Epithelial cell of esophagus (primary cell): Measurements from ENCODE around the gene E2F6.

Source experiments
- DNase-seq: peaks from one replicate; pipeline ENCODE4 v3.0.0; 2010; ENCODE audit warnings: low read depth
- H3K4me3 ChIP-seq: 2 replicates; pipeline ENCODE4 v1.5.1; 2011; ENCODE audit warnings: mild to moderate bottlenecking, low read length, control low read depth
- TF ChIP-seq, protein P1 (sequence below): IDR thresholded peaks from 2 replicates; pipeline ENCODE4 v1.5.1; 2011; ENCODE audit warnings: low read depth, mild to moderate bottlenecking, low read length, control low read depth, inconsistent platforms; ENCODE audit not compliant: insufficient read depth; ENCODE audit errors: missing control alignments

Gene E2F6

DNA sequence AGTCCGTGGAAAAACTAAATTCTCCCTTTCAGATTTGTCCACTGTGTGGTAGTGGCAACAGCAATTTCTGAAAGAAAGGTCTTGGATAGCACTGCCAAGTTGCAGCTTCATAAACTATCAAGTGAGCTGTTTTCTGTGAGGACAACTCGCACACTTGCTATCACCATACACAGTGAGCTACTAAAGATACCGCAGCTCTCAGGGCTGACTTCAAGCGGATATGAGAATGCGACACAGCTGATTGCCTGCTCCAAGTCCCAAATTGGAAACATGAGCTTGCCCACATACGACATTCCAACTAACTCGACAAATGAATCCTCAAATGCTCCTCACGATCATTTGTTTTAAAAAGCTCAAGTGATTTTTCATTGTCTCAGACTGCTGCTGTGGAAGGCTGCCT, 46.2 kb downstream of the E2F6 start:
- TF ChIP-seq, protein P1, sequence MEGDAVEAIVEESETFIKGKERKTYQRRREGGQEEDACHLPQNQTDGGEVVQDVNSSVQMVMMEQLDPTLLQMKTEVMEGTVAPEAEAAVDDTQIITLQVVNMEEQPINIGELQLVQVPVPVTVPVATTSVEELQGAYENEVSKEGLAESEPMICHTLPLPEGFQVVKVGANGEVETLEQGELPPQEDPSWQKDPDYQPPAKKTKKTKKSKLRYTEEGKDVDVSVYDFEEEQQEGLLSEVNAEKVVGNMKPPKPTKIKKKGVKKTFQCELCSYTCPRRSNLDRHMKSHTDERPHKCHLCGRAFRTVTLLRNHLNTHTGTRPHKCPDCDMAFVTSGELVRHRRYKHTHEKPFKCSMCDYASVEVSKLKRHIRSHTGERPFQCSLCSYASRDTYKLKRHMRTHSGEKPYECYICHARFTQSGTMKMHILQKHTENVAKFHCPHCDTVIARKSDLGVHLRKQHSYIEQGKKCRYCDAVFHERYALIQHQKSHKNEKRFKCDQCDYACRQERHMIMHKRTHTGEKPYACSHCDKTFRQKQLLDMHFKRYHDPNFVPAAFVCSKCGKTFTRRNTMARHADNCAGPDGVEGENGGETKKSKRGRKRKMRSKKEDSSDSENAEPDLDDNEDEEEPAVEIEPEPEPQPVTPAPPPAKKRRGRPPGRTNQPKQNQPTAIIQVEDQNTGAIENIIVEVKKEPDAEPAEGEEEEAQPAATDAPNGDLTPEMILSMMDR = no peak
- no peak overlapping the region for H3K4me3 ChIP-seq
- no peak for DNase-seq

DNA sequence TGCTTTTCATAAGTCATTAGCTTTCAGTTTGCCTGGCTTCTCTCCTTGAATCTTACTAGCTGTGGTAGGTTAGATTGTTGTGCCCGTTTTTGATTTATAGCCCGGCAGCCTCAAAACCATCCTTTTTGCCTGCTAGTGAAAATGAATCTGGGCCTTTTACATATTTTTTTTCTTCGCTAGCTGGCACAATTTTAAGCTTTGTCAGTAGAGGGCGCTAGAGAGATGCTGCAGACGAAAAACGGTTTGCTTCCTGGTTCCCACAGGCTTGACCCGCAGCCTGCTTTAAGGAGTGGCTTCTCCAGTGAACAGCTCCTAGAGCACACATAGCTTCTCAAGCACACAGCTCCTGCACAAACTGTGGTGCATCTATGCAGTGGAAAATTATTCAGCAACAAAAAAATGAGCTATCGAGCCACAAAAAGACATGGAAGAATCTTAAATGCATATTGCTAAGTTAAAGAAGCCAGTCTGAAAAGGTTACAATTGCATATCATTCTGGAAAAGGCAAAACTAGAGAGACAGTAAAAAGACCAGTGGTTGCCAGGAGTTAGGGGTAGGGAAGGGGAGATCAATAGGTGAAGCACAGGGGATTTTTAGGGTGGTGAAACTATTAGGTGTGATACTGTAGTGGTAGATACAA, 47.9 kb downstream of the E2F6 start:
- H3K4me3 ChIP-seq = no peak overlapping the region
- DNase-seq = peak; percentile 27
- TF ChIP-seq, protein P1 = peak; percentile 53

GRCh38 chr2:11416931-11417330, 49.0 kb downstream of the E2F6 start:
- TF ChIP-seq, protein P1 = no peak
- H3K4me3 ChIP-seq = no peak overlapping the region
- DNase-seq = no peak

DNA sequence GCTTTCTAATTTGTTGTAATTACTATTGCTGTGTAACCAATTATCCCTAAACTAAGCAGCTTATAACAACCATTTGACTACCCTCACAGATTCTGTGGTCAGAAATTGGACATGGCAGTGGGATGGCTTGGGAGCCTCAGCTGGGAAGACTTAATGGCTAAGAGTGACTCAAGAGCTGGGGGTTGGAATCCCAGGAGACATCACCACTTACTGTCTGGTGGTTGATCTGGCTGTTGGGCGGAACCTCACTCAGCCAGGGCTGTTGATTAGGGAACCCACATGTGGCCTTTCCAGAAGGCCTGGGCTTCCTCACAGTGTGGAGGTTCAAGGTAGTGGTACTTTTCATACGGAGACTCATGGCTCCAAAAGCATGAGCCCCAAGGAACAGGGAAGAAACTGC, 49.8 kb downstream of the E2F6 start:
- H3K4me3 ChIP-seq = no peak overlapping the region
- no peak for DNase-seq
- TF ChIP-seq, protein P1 = no peak

- no peak overlapping the region for H3K4me3 ChIP-seq
- TF ChIP-seq, protein P1 = no peak
Measured at GRCh38 chr2:11414372-11415124, 51.4 kb downstream of the E2F6 start.

GRCh38 chr2:11412449-11412810, 53.5 kb downstream of the E2F6 start:
- TF ChIP-seq, protein P1 = no peak
- H3K4me3 ChIP-seq = no peak overlapping the region
- DNase-seq = no peak

More at GRCh38 chr2:11414372-11415124, 51.4 kb downstream of the E2F6 start:
- DNase-seq = no peak
